Body of pancreas (tissue), 4 donors: ENCODE data around the gene AFF3.

Source experiments
- POLR2A ChIP-seq, 3 donors: fragments of 450-650 bp; IDR thresholded peaks; one replicate each; pipeline ENCODE4 v1.6.1; 2016; ENCODE audit warnings: antibody characterized with exemption in 3 of 3, mild to moderate bottlenecking in 2 of 3
- TF ChIP-seq, protein P1 (sequence below), 7 experiments: fragments of 450-650 bp in 4 of 7; fragments of 200-600 bp in 3 of 7; sonication (generic) in 3 of 7; IDR thresholded peaks; one replicate each; pipeline ENCODE4 v1.5.1; 2016 to 2019; ENCODE audit warnings: antibody characterized with exemption in 7 of 7

- TF ChIP-seq, protein P1, sequence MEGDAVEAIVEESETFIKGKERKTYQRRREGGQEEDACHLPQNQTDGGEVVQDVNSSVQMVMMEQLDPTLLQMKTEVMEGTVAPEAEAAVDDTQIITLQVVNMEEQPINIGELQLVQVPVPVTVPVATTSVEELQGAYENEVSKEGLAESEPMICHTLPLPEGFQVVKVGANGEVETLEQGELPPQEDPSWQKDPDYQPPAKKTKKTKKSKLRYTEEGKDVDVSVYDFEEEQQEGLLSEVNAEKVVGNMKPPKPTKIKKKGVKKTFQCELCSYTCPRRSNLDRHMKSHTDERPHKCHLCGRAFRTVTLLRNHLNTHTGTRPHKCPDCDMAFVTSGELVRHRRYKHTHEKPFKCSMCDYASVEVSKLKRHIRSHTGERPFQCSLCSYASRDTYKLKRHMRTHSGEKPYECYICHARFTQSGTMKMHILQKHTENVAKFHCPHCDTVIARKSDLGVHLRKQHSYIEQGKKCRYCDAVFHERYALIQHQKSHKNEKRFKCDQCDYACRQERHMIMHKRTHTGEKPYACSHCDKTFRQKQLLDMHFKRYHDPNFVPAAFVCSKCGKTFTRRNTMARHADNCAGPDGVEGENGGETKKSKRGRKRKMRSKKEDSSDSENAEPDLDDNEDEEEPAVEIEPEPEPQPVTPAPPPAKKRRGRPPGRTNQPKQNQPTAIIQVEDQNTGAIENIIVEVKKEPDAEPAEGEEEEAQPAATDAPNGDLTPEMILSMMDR (IDR thresholded peaks at IDR 0.05): no peak
- no peak for TF ChIP-seq POLR2A (IDR thresholded peaks at IDR 0.05)
These were observed 100.4 kb downstream of the AFF3 start for GRCh38 chr2:100041946-100042345.
